Left lung (tissue), 10 donors: ENCODE measurements around the gene RBFA. TPM values are rescaled to one million over a fixed set of nuclear protein-coding genes. Genes with fewer than 3 reads are reported as not detected.
A peak's percentile ranks its signal among the peaks of the same experiment; 100 is the strongest.

ENCODE experiments used
- ATAC-seq: fragments of 200-7000 bp; cut with Tn5 transposase; one replicate; pipeline ENCODE4 v1.9.1; 2020; ENCODE audit warnings: moderate library complexity
- DNase-seq, 4 donors: peaks; one replicate each; pipeline ENCODE4 v3.0.0-alpha.2; 2013 to 2020
- H3K27ac ChIP-seq, 2 donors: fragments of 200-600 bp; sonication (generic) in 1 of 2; one replicate each; pipeline versions ENCODE4 v1.5.0 to v1.8.0; 2020 to 2021
- H3K27me3 ChIP-seq, 2 donors: fragments of 200-600 bp; sonication (generic) in 1 of 2; one replicate each; pipeline versions ENCODE4 v1.5.0 to v1.8.0; 2020 to 2021
- H3K36me3 ChIP-seq, 2 donors: fragments of 200-600 bp; sonication (generic) in 1 of 2; one replicate each; pipeline versions ENCODE4 v1.5.0 to v1.8.0; 2020 to 2021
- H3K4me1 ChIP-seq, 2 donors: fragments of 200-600 bp; one replicate each; pipeline ENCODE4 v1.8.0; 2021
- H3K4me3 ChIP-seq, 2 donors: fragments of 200-600 bp; sonication (generic) in 1 of 2; one replicate each; pipeline versions ENCODE4 v1.5.0 to v1.8.0; 2020 to 2021; ENCODE audit warnings: mild to moderate bottlenecking in 1 of 2
- H3K9me3 ChIP-seq, 2 donors: fragments of 200-600 bp; sonication (generic) in 1 of 2; one replicate each; pipeline versions ENCODE4 v1.5.0 to v1.8.0; 2020 to 2021
- intact Hi-C, 2 donors: fragments of 100-400 bp; cut with DNase I; formaldehyde crosslinking; loops; one replicate each; pipeline versions ENCODE4 v1.11.2 to v1.14.2; 2022
- polyA plus RNA-seq, 6 donors: library from polyadenylated mRNA; unstranded; fragments of 120-200 nt; gene quantifications; one replicate each; pipeline ENCODE4 v1.2.1, GENCODE V29; 2013; ENCODE audit not compliant: insufficient read length in 6 of 6
- total RNA-seq, 2 donors: library from RNA; stranded (reverse); fragmentation: NEBNext Ultra II Directional; extraction: Animal tissue kit (Norgen Biotek cat#: 25700); gene quantifications; one replicate each; pipeline ENCODE4 v1.2.1, GENCODE V29; 2021
- TF ChIP-seq, protein P1 (sequence below), 2 donors: fragments of 200-600 bp; sonication (generic) in 1 of 2; IDR thresholded peaks; one replicate each; pipeline versions ENCODE4 v1.5.0 to v1.8.0; 2021; ENCODE audit warnings: antibody characterized with exemption in 2 of 2
- donor health status: DM: no; HTN: yes; CAD: no.
- donor health status: DM: no; HTN: no; CAD: no.

The RBFA gene
- total and polyA plus RNA-seq, 8 donors: 18.7 to 47.4 (median 39.5) TPM

DNA sequence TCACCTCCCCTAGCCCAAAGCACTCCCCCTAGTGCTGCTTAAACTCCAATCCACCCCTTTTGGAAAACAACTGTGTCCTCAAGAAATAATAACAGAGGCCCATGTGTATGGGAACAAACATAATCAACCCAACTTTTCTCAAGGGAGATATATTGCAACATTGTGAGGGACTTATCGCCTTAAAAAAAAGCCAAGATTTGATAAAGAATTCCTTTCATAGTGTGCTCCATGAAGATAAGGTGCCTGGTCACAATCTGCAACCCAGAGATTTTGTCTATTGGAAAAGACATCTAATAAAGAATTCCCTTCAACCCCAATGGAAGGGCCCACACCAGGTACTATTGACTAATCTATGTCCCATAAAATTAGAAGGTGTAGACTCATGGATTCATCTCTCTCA is 4.5 kb upstream of the RBFA start:
- Histone ChIP-seq H3K27ac (no peak overlapping the region), H3K4me3 (no peak overlapping the region), H3K27me3 (no peaks in the 10 kb centered on the region), H3K9me3 (peaks cover 0 to 53% of the 10 kb centered on the region in 2 donors), H3K4me1 (peaks cover 0 to 8% of the 10 kb centered on the region in 2 donors), H3K36me3 (peaks cover 0 to 4% of the 10 kb centered on the region in 2 donors)
- DNase-seq: no peak
- no peak for ATAC-seq
- intact Hi-C loops: no loop called here
- TF ChIP-seq, protein P1, sequence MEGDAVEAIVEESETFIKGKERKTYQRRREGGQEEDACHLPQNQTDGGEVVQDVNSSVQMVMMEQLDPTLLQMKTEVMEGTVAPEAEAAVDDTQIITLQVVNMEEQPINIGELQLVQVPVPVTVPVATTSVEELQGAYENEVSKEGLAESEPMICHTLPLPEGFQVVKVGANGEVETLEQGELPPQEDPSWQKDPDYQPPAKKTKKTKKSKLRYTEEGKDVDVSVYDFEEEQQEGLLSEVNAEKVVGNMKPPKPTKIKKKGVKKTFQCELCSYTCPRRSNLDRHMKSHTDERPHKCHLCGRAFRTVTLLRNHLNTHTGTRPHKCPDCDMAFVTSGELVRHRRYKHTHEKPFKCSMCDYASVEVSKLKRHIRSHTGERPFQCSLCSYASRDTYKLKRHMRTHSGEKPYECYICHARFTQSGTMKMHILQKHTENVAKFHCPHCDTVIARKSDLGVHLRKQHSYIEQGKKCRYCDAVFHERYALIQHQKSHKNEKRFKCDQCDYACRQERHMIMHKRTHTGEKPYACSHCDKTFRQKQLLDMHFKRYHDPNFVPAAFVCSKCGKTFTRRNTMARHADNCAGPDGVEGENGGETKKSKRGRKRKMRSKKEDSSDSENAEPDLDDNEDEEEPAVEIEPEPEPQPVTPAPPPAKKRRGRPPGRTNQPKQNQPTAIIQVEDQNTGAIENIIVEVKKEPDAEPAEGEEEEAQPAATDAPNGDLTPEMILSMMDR (IDR thresholded peaks at IDR 0.05): no peak

DNA sequence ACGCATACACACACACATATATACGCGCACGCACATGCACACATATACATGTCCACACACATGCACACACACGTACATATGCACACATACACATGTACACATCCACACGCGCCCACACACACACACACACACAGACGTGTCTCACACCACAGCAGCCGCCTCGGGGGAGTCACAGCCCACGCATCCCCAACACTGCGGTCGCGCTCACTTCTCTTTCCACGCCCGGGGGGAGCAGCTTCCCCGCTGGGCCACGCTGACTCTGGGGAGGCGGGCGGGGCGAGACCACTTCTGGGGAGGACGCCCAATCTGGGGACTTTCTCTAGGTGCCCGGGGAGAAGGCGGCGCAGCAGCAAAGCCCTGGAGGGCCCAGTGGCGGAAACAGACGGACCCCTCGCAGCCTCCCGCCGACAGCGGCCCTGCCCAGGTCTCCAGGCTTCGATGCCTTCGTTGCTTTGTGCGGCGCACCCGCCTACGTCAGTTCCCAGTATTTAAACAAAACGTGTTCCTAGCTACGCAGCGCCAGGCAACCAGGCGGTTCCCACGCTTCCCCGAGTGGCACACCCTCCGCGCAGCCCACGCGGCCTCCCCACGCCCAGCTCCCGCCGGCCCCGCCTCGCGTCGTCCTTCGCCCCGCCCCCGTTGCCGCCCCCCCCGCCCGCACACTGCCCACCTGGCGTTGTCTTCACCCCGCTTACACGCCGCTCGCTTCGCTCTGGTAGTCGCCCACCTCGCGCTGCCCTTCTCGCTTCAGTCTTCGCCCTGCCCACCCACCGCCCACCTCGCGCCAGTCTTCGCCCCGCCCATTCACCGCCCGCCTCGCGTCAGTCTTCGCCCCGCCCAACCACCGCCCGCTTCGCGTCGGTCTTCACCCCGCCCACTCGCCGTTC is 810 bp upstream of the RBFA start:
- Histone ChIP-seq H3K36me3 (peaks cover 0 to 12% of the 10 kb centered on the region in 2 donors), H3K4me1 (peaks cover 0 to 20% of the 10 kb centered on the region in 2 donors), H3K4me3 (peak overlapping the region; percentile 72 to 77), H3K27ac (peak overlapping the region; percentile 65 to 91), H3K27me3 (no peaks in the 10 kb centered on the region), H3K9me3 (peaks cover 0 to 21% of the 10 kb centered on the region in 2 donors)
- ATAC-seq: peak; percentile 0
- TF ChIP-seq, protein P1 (IDR thresholded peaks at IDR 0.05): no peak
- DNase-seq: peak in 1 of 4 donors; percentile 95
- intact Hi-C loops: no loop called here

DNA sequence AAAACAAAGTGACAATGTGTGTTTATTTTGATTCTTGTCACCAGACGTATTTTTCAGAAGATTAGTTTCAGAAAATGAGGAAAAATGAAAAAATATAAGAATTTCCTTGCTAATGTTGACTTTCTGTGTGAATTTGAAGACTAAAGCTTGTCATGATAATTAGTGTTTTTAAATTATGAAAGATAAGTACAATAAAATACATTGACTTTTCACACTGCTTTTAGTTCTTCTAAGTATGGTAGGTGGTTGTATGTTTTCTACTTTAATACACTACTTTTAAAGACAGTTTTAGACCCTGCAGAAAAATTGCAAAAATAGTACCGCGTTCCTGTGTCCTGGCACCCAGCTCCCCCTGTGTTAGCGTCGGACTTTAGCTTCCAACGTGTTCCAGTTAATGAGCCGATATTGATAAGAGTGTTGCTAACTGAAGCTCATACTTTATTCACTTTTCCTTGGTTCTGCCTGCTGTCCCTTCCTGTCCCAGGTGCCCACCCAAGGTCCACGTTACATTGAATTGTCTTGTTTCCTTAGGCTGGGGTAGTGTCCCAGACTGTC is 695 bp downstream of the RBFA start:
- DNase-seq: peak in 1 of 4 donors; percentile 8
- TF ChIP-seq, protein P1 (IDR thresholded peaks at IDR 0.05): no peak
- Histone ChIP-seq H3K9me3 (peaks cover 0 to 6% of the 10 kb centered on the region in 2 donors), H3K4me1 (peaks cover 0 to 20% of the 10 kb centered on the region in 2 donors), H3K27ac (peak overlapping the region; percentile 56 to 91), H3K36me3 (peaks cover 0 to 19% of the 10 kb centered on the region in 2 donors), H3K4me3 (peak overlapping the region; percentile 73 to 77), H3K27me3 (no peaks in the 10 kb centered on the region)
- ATAC-seq: no peak
- intact Hi-C loops: no loop called here

DNA sequence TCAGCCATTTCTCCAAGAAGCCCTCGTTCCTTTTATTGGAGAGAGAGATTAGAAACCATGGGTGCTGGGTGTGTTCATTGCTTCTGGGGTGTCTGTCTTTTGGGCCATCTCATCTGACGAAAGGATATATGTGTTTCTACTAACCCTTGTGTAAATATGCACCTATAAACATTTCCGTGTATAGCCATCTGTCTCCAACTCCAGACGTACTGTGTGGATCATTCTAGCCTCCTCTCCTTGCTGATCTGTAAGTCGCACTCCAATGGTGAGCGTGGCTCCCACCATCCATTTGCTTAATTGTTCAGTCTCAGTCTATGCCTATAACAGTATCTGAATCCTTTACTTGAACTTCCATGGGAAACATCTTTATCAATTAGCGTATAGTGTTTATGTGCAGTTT is 1.8 kb downstream of the RBFA start:
- intact Hi-C loops: no loop called here
- Histone ChIP-seq H3K9me3 (peaks cover 0 to 4% of the 10 kb centered on the region in 2 donors), H3K4me3 (no peak overlapping the region), H3K4me1 (peaks cover 0 to 20% of the 10 kb centered on the region in 2 donors), H3K27ac (no peak overlapping the region), H3K27me3 (no peaks in the 10 kb centered on the region), H3K36me3 (peaks cover 0 to 19% of the 10 kb centered on the region in 2 donors)
- TF ChIP-seq, protein P1 (IDR thresholded peaks at IDR 0.05): no peak
- DNase-seq: no peak
- no peak for ATAC-seq

DNA sequence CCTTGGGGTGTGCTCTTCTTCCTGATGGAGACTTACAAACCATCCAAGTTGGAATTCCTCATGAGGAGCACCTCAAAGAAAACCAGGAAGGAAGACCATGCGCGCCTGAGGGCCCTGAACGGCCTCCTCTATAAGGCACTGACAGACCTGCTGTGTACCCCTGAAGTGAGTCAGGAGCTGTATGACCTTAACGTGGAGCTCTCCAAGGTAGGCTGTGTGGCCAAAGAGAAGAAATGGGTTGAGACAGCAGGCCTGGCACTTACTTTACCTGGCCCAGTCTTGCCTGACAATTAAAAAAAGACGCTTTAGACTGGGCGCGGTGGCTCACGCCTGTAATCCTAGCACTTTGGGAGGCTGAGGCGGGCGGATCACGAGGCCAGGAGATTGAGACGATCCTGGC is 3.1 kb downstream of the RBFA start:
- DNase-seq (no peak), ATAC-seq (no peak)
- Histone ChIP-seq H3K36me3 (peaks cover 0 to 19% of the 10 kb centered on the region in 2 donors), H3K4me1 (peaks cover 0 to 20% of the 10 kb centered on the region in 2 donors), H3K27me3 (no peaks in the 10 kb centered on the region), H3K27ac (no peak overlapping the region), H3K9me3 (no peaks in the 10 kb centered on the region), H3K4me3 (no peak overlapping the region)
- TF ChIP-seq, protein P1 (IDR thresholded peaks at IDR 0.05): no peak
- intact Hi-C loops: no loop called here
